Subcutaneous adipose tissue (tissue), 4 donors: Measurements from ENCODE around the gene POC1B. TPM values are rescaled to one million over a fixed set of nuclear protein-coding genes. Genes with fewer than 3 reads are reported as not detected.

Experiments
- CTCF ChIP-seq: fragments of 450-650 bp; IDR thresholded peaks from one replicate; pipeline ENCODE4 v1.5.1; 2016; ENCODE audit warnings: low read depth, mild to moderate bottlenecking, control low read depth, antibody characterized with exemption, moderate library complexity
- total RNA-seq, 4 donors: library from RNA; depleted of rRNA; stranded (reverse); fragments of >200 nt; gene quantifications; one replicate each; pipeline ENCODE4 v1.1.0, GENCODE V29; 2016

Gene POC1B
- total RNA-seq, 4 donors from 2014 or later = 17.9 to 29.7 (median 23.0) TPM

GRCh38 chr12:89506050-89506449 is 19.8 kb downstream of the POC1B start:
- no peak for TF ChIP-seq CTCF

GRCh38 chr12:89504560-89505346 is 21.1 kb downstream of the POC1B start:
- no peak for TF ChIP-seq CTCF

GRCh38 chr12:89501793-89502192 is 24.1 kb downstream of the POC1B start:
- no peak for TF ChIP-seq CTCF

GRCh38 chr12:89499857-89500256 is 26.0 kb downstream of the POC1B start:
- no peak for TF ChIP-seq CTCF

- TF ChIP-seq CTCF = no peak
Measured at GRCh38 chr12:89497467-89497866, 28.4 kb downstream of the POC1B start.

- no peak for TF ChIP-seq CTCF
Measured at GRCh38 chr12:89497005-89497404, 28.8 kb downstream of the POC1B start.

- TF ChIP-seq CTCF = no peak
Measured at GRCh38 chr12:89494411-89495231, 31.2 kb downstream of the POC1B start.
